BLaER1 (cell line): ENCODE results near the gene P2RX1.

Experiments used
- H3K27ac ChIP-seq: shearing (Covaris generic); formaldehyde crosslinking; 2 replicates; pipeline ENCODE4 v1.8.1; 2022
- H3K27me3 ChIP-seq: shearing (Covaris generic); formaldehyde crosslinking; 2 replicates; pipeline ENCODE4 v1.8.1; 2022
- H3K36me3 ChIP-seq: shearing (Covaris generic); formaldehyde crosslinking; 2 replicates; pipeline ENCODE4 v1.8.1; 2022
- H3K4me1 ChIP-seq: shearing (Covaris generic); formaldehyde crosslinking; 2 replicates; pipeline ENCODE4 v1.8.1; 2022
- H3K4me2 ChIP-seq: shearing (Covaris generic); formaldehyde crosslinking; 2 replicates; pipeline ENCODE4 v1.8.1; 2022
- H3K4me3 ChIP-seq: shearing (Covaris generic); formaldehyde crosslinking; 2 replicates; pipeline ENCODE4 v1.8.1; 2022
- H3K9ac ChIP-seq: shearing (Covaris generic); formaldehyde crosslinking; 2 replicates; pipeline ENCODE4 v1.8.1; 2022
- H3K9me3 ChIP-seq: shearing (Covaris generic); formaldehyde crosslinking; 2 replicates; pipeline ENCODE4 v1.8.1; 2022
- H4K20me1 ChIP-seq: shearing (Covaris generic); formaldehyde crosslinking; 2 replicates; pipeline ENCODE4 v1.8.1; 2022
- Cebpa-rat ChIP-seq: shearing (Covaris generic); IDR thresholded peaks from 2 replicates; pipeline ENCODE4 v1.8.1; 2022

P2RX1 gene

DNA sequence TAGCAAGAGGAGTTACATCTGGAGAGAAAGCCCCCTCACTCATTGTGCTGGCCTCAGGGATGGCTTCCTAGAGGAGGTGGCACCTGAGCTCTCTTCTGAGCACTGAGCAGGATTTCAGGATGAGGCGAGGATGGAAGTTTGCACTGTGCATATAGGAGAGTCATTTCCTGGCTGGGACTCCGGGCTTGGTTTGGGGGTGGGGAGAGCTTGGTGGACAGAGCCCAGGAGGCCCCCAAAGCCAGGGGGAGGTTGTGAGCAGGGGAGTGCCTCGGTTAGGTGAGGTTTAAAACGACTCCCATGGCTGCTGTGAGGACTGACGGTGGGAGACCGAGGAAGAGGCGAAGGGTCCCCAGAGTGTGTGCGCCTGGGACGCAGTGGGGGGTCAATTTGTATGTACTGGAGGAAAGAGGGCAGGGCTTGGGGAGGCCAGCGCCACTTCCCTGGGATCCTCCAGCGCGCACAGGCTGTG is 24.6 kb downstream of the P2RX1 start:
- H3K36me3 ChIP-seq = peaks cover 2% of the 10 kb centered on the region; the same call in 1 of the 2 replicates
- H3K9ac ChIP-seq = peak overlapping the region; percentile 75
- H3K4me2 ChIP-seq = peak overlapping the region; percentile 100
- peaks cover 5% of the 10 kb centered on the region; the same call in 1 of the 2 replicates for H3K27me3 ChIP-seq
- no peak for TF ChIP-seq Cebpa-rat
- no peak overlapping the region for H3K27ac ChIP-seq
- H3K4me3 ChIP-seq = peak overlapping the region; percentile 80
- H3K9me3 ChIP-seq = no peaks in the 10 kb centered on the region
- peaks cover 84% of the 10 kb centered on the region for H3K4me1 ChIP-seq
- H4K20me1 ChIP-seq = peaks cover 37% of the 10 kb centered on the region

- H4K20me1 ChIP-seq = peaks cover 37% of the 10 kb centered on the region
- no peak for TF ChIP-seq Cebpa-rat
- H3K4me1 ChIP-seq = peaks cover 90% of the 10 kb centered on the region
- H3K36me3 ChIP-seq = no peaks in the 10 kb centered on the region
- no peaks in the 10 kb centered on the region for H3K9me3 ChIP-seq
- no peak overlapping the region for H3K27ac ChIP-seq
- H3K4me3 ChIP-seq = no peak overlapping the region
- peak overlapping the region; percentile 15; the same call in 1 of the 2 replicates for H3K9ac ChIP-seq
- H3K27me3 ChIP-seq = peaks cover 5% of the 10 kb centered on the region; the same call in 1 of the 2 replicates
- peak overlapping the region; percentile 100 for H3K4me2 ChIP-seq
Measured at GRCh38 chr17:3890878-3891219, 25.4 kb downstream of the P2RX1 start.

- Histone ChIP-seq H3K27ac (peak overlapping the region; percentile 41), H3K4me2 (peak overlapping the region; percentile 100), H3K4me3 (no peak overlapping the region)
Measured at GRCh38 chr17:3890082-3890877, 26.0 kb downstream of the P2RX1 start.

DNA sequence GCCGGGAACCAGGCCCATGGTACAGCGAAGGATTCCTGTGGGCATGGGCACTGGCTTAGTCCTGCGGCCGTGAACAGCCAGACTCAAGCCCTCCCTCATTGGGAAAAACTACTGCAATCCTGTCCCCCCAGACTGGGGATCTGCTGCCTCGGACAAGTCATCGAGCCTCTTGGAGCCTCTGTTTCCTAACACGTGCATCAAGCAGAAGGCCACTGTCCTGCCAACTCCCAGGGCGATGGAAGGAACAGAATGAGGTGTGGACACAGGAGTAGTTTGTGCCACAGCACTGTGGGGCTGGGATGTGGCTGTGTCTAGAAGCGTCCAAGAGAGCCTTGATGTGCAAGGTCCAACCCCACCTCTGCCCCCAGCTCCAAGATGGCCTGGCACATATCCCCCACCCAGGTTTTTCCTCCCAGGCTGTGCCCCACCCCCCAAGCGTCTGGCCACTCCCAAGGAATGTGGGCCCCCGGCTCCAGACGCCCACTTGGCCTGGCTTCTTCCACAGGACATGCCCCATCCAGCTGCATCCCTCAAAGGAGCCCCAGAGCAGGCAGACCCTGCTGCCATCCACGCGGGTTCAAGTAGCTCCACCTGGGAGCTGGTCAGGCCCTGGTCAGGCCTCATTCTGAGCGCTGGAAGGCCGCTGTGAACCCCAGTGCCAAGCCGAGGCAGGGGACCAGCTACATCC is 26.8 kb downstream of the P2RX1 start:
- Histone ChIP-seq H3K9ac (0 out of 2 replicates have a peak overlapping the region, but pooled peaks have one; percentile 38), H3K27me3 (peaks cover 5% of the 10 kb centered on the region; the same call in 1 of the 2 replicates), H3K4me1 (peaks cover 83% of the 10 kb centered on the region), H3K27ac (peak overlapping the region; percentile 41), H4K20me1 (peaks cover 37% of the 10 kb centered on the region), H3K36me3 (peaks cover 12% of the 10 kb centered on the region; the same call in 1 of the 2 replicates), H3K9me3 (no peaks in the 10 kb centered on the region), H3K4me2 (peak overlapping the region; percentile 100), H3K4me3 (no peak overlapping the region)
- no peak for TF ChIP-seq Cebpa-rat

More at GRCh38 chr17:3890082-3890877, 26.0 kb downstream of the P2RX1 start:
- peaks cover 37% of the 10 kb centered on the region for H4K20me1 ChIP-seq
- H3K27me3 ChIP-seq = peaks cover 5% of the 10 kb centered on the region; the same call in 1 of the 2 replicates
- no peaks in the 10 kb centered on the region for H3K9me3 ChIP-seq
- peaks cover 91% of the 10 kb centered on the region for H3K4me1 ChIP-seq
- H3K36me3 ChIP-seq = peaks cover 4% of the 10 kb centered on the region; the same call in 1 of the 2 replicates
- no peak for TF ChIP-seq Cebpa-rat
- peak overlapping the region; percentile 38; the same call in 1 of the 2 replicates for H3K9ac ChIP-seq

GRCh38 chr17:3888343-3889171 is 27.7 kb downstream of the P2RX1 start:
- Histone ChIP-seq H3K27ac (peak overlapping the region; percentile 81), H3K9ac (peak overlapping the region; percentile 58; the same call in 1 of the 2 replicates), H3K4me3 (no peak overlapping the region), H3K9me3 (no peaks in the 10 kb centered on the region), H4K20me1 (peaks cover 37% of the 10 kb centered on the region), H3K27me3 (peaks cover 5% of the 10 kb centered on the region; the same call in 1 of the 2 replicates), H3K4me2 (peak overlapping the region; percentile 100), H3K4me1 (peaks cover 74% of the 10 kb centered on the region), H3K36me3 (peaks cover 20% of the 10 kb centered on the region; the same call in 1 of the 2 replicates)
- no peak for TF ChIP-seq Cebpa-rat

- Histone ChIP-seq H3K4me3 (no peak overlapping the region), H4K20me1 (peaks cover 37% of the 10 kb centered on the region), H3K36me3 (peaks cover 20% of the 10 kb centered on the region; the same call in 1 of the 2 replicates), H3K9ac (peak overlapping the region; percentile 58; the same call in 1 of the 2 replicates), H3K9me3 (no peaks in the 10 kb centered on the region), H3K27ac (peak overlapping the region; percentile 81), H3K27me3 (peaks cover 5% of the 10 kb centered on the region; the same call in 1 of the 2 replicates), H3K4me1 (peaks cover 72% of the 10 kb centered on the region), H3K4me2 (peak overlapping the region; percentile 100)
- TF ChIP-seq Cebpa-rat = no peak
Measured at GRCh38 chr17:3887804-3888203, 28.5 kb downstream of the P2RX1 start.

DNA sequence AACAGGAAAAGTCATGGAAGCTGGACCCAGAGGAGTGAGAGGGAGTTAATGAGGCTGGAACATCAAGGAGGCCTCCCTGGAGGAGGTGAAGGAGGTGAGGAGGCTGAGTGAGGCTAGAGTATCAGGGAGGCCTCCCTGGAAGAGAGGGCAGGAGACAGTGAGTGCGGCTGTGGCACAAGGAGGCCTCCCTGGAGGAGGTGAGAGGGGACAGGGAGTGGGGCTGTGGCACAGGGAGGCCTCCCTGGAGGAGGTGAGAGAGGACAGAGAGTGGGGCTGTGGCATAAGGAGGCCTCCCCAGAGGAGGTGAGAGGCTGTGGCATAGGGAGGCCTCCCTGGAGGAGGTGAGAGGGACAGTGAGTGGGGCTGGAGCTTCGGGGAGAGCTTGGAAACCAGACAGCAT is 28.9 kb downstream of the P2RX1 start:
- Histone ChIP-seq H3K4me1 (peaks cover 75% of the 10 kb centered on the region), H3K27me3 (peaks cover 5% of the 10 kb centered on the region; the same call in 1 of the 2 replicates), H3K36me3 (peaks cover 20% of the 10 kb centered on the region; the same call in 1 of the 2 replicates), H3K4me3 (peak overlapping the region; percentile 46; the same call in 1 of the 2 replicates), H3K27ac (peak overlapping the region; percentile 81), H3K9ac (peak overlapping the region; percentile 58), H3K9me3 (no peaks in the 10 kb centered on the region), H3K4me2 (peak overlapping the region; percentile 100), H4K20me1 (peaks cover 37% of the 10 kb centered on the region)
- TF ChIP-seq Cebpa-rat = no peak

- Histone ChIP-seq H3K27me3 (peaks cover 3% of the 10 kb centered on the region; the same call in 1 of the 2 replicates), H3K4me2 (peak overlapping the region; percentile 100), H3K4me3 (peak overlapping the region; percentile 46), H4K20me1 (peaks cover 34% of the 10 kb centered on the region), H3K9ac (peak overlapping the region; percentile 58), H3K36me3 (peaks cover 20% of the 10 kb centered on the region; the same call in 1 of the 2 replicates), H3K9me3 (no peaks in the 10 kb centered on the region), H3K27ac (peak overlapping the region; percentile 81), H3K4me1 (peaks cover 70% of the 10 kb centered on the region)
- no peak for TF ChIP-seq Cebpa-rat
Measured at GRCh38 chr17:3886776-3887175, 29.5 kb downstream of the P2RX1 start.

- Histone ChIP-seq H3K4me2 (peak overlapping the region; percentile 100), H3K4me3 (no peak overlapping the region), H3K9ac (no peak overlapping the region), H3K9me3 (no peaks in the 10 kb centered on the region), H3K4me1 (peaks cover 62% of the 10 kb centered on the region), H4K20me1 (peaks cover 26% of the 10 kb centered on the region), H3K27ac (peak overlapping the region; percentile 23; the same call in 1 of the 2 replicates), H3K36me3 (peaks cover 20% of the 10 kb centered on the region; the same call in 1 of the 2 replicates), H3K27me3 (no peaks in the 10 kb centered on the region)
- TF ChIP-seq Cebpa-rat = no peak
Measured at GRCh38 chr17:3885970-3886369, 30.3 kb downstream of the P2RX1 start.
